Activated T-cell treated with anti-CD3 and anti-CD28 coated beads for 48 hours (primary cell): ENCODE measurements around the gene ELOB.
"Not testable (repeated sequence)": the region's sequence is repeated elsewhere in the genome, so short reads cannot be mapped to it uniquely, and the experiment has no call there.

Experiments used
- DNase-seq: peaks from one replicate; pipeline ENCODE4 v3.0.0-alpha.2; 2020; ENCODE audit warnings: low read depth

The ELOB gene

GRCh38 chr16:2748757-2749455 is 28.2 kb downstream of the ELOB start:
- DNase-seq: no peak

GRCh38 chr16:2745961-2746360 is 31.1 kb downstream of the ELOB start:
- DNase-seq: no peak

- DNase-seq: no peak
Measured at GRCh38 chr16:2745116-2745890, 31.8 kb downstream of the ELOB start.

GRCh38 chr16:2744711-2745110 is 32.4 kb downstream of the ELOB start:
- DNase-seq: no peak

- no peak for DNase-seq
Measured at GRCh38 chr16:2743007-2743810, 33.9 kb downstream of the ELOB start.

GRCh38 chr16:2742323-2743006 is 34.6 kb downstream of the ELOB start:
- DNase-seq: no peak

GRCh38 chr16:2741168-2741567 is 35.9 kb downstream of the ELOB start:
- DNase-seq: no peak

- DNase-seq: no peak
Measured at GRCh38 chr16:2740476-2740875, 36.6 kb downstream of the ELOB start.

GRCh38 chr16:2739625-2740430 is 37.3 kb downstream of the ELOB start:
- DNase-seq: no peak

GRCh38 chr16:2738615-2739014 is 38.5 kb downstream of the ELOB start:
- DNase-seq: no peak

- DNase-seq: no peak
Measured at GRCh38 chr16:2737895-2738418, 39.1 kb downstream of the ELOB start.

GRCh38 chr16:2737238-2737605 is 39.9 kb downstream of the ELOB start:
- DNase-seq: no peak

GRCh38 chr16:2736476-2737237 is 40.4 kb downstream of the ELOB start:
- no peak for DNase-seq

- no peak for DNase-seq
Measured at GRCh38 chr16:2734844-2735515, 42.1 kb downstream of the ELOB start.

GRCh38 chr16:2728034-2728433 is 49.0 kb downstream of the ELOB start:
- DNase-seq: no peak

- DNase-seq: no peak
Measured at GRCh38 chr16:2726923-2727322, 50.2 kb downstream of the ELOB start.

- no peak for DNase-seq
Measured at GRCh38 chr16:2724816-2725348, 52.2 kb downstream of the ELOB start.

GRCh38 chr16:2724088-2724676 is 52.9 kb downstream of the ELOB start:
- no peak for DNase-seq

GRCh38 chr16:2721634-2722173 is 55.4 kb downstream of the ELOB start:
- DNase-seq: not testable (repeated sequence)
